Adrenal gland (tissue), 12 donors: ENCODE measurements around the gene CCL11. TPM values are rescaled to one million over a fixed set of nuclear protein-coding genes. Genes with fewer than 3 reads are reported as not detected.

Experiments used
- DNase-seq, 7 donors: peaks; one replicate each; pipeline ENCODE4 v3.0.0-alpha.2; 2019 to 2020
- H3K27ac ChIP-seq, 5 donors: fragments of 200-600 bp; sonication (generic) in 4 of 5; 1 replicate in 3 of 5; 2 replicates in 2 of 5; pipeline versions ENCODE4 v1.5.1 to v1.8.0; 2016 to 2020; ENCODE audit warnings: mild to moderate bottlenecking in 1 of 5
- H3K27me3 ChIP-seq: fragments of 200-600 bp; 2 replicates; pipeline ENCODE4 v1.8.0; 2021
- H3K36me3 ChIP-seq, 2 donors: fragments of 200-600 bp; replicated peaks in 1 of 2; 1 replicate in 1 of 2; 2 replicates in 1 of 2; pipeline versions ENCODE4 v1.5.1 to v1.8.0; 2018 to 2022
- H3K4me1 ChIP-seq, 2 donors: fragments of 200-600 bp; replicated peaks in 1 of 2; 1 replicate in 1 of 2; 2 replicates in 1 of 2; pipeline versions ENCODE4 v1.5.1 to v1.8.0; 2018 to 2021
- H3K4me3 ChIP-seq, 4 donors: fragments of 200-600 bp; sonication (generic) in 3 of 4; one replicate each; pipeline ENCODE4 v1.5.1; 2016 to 2018
- H3K9me3 ChIP-seq, 3 donors: fragments of 200-600 bp; sonication (generic) in 1 of 3; replicated peaks in 1 of 3; 1 replicate in 2 of 3; 2 replicates in 1 of 3; pipeline versions ENCODE4 v1.5.1 to v1.8.0; 2016 to 2021
- CTCF ChIP-seq, 6 experiments: fragments of 450-650 bp in 4 of 6; fragments of 200-600 bp in 2 of 6; sonication (generic) in 1 of 6; IDR thresholded peaks; 1 replicate in 5 of 6; 2 replicates in 1 of 6; pipeline versions ENCODE4 v1.5.1 to v1.8.0; 2016 to 2021; ENCODE audit warnings: antibody characterized with exemption in 6 of 6, mild to moderate bottlenecking in 2 of 6, moderate library complexity in 1 of 6
- POLR2A ChIP-seq, 2 donors: fragments of 450-650 bp; IDR thresholded peaks; one replicate each; pipeline ENCODE4 v1.6.1; 2017; ENCODE audit warnings: antibody characterized with exemption in 2 of 2, mild to moderate bottlenecking in 2 of 2, moderate library complexity in 1 of 2
- WGBS, 4 donors: extraction: QIAGEN DNeasy Blood & Tissue Kit in 2 of 4; methylation state at CpG; one replicate each; pipeline versions ENCODE4 v1.1.5 to v1.1.7; 2013 to 2017; 5-methylcytosine and 5-hydroxymethylcytosine counted together
- intact Hi-C, 2 donors: fragments of 100-400 bp; cut with DNase I; formaldehyde crosslinking; loops; one replicate each; pipeline versions ENCODE4 v1.14.1 to v1.15.0; 2022 to 2023
- polyA plus RNA-seq, 3 donors: library from polyadenylated mRNA; stranded (reverse); fragments of 200-250 nt in 2 of 3; fragments of 350-450 nt in 1 of 3; fragmentation: Illumina TruSeq in 1 of 3; extraction: RNeasy Lipid Tissue Mini Kit (QIAGEN cat#74804) in 1 of 3; gene quantifications; one replicate each; pipeline ENCODE4 v1.2.3, GENCODE V29; 2013 to 2014
- total RNA-seq, 9 donors: library from RNA; depleted of rRNA in 4 of 9; stranded (reverse); fragments of >200 nt in 4 of 9; fragments of 120-200 nt in 1 of 9; fragmentation: NEBNext Ultra II Directional in 1 of 9; extraction: Animal tissue kit (Norgen Biotek cat#: 25700) in 1 of 9; gene quantifications; one replicate each; pipeline versions ENCODE4 v1.1.0 to v1.2.4, GENCODE V29; 2013 to 2023
- donor health status: healthy with polysubstance abuse.
- donor health status: Bipolar disorder and iron deficiency.
- donor health status: DM: yes; HTN: yes; CAD: no.
- donor health status: DM: no; HTN: no; CAD: no.
- donor health status: DM: no; HTN: no; CAD: no.
- donor health status: DM: yes; HTN: yes; CAD: no.

The CCL11 gene
- total and polyA plus RNA-seq, 12 donors, result 0.24 to 0.88 (median 0.53) TPM; not detected in 7

GRCh38 chr17:34246881-34247280 is 38.7 kb upstream of the CCL11 start:
- intact Hi-C loops, result no loop called here
- no peaks in the 10 kb centered on the region for H3K27me3 ChIP-seq
- no peaks in the 10 kb centered on the region for H3K9me3 ChIP-seq
- TF ChIP-seq CTCF (IDR thresholded peaks at IDR 0.05) (no peak), POLR2A (IDR thresholded peaks at IDR 0.05) (no peak)
- 46 to 55% (median 51%) methylated on average over 3 of the region's 3 CpGs for WGBS, 4 donors
- no peak for DNase-seq
- H3K36me3 ChIP-seq, result no peaks in the 10 kb centered on the region
- peak overlapping the region in 1 of 5 donors; percentile 42 for H3K27ac ChIP-seq
- H3K4me1 ChIP-seq, result peaks cover 34 to 55% of the 10 kb centered on the region in 2 donors
- H3K4me3 ChIP-seq, result no peak overlapping the region

- no peaks in the 10 kb centered on the region for H3K9me3 ChIP-seq
- no peaks in the 10 kb centered on the region for H3K27me3 ChIP-seq
- intact Hi-C loops, result loop anchor here in 1 of 2 donors (2.0 kb wide), 1 partner anchor 48 kb away; no protein-coding TSS in a partner anchor
- TF ChIP-seq POLR2A (IDR thresholded peaks at IDR 0.05), result no peak
- no peak for TF ChIP-seq CTCF (IDR thresholded peaks at IDR 0.05)
- DNase-seq, result no peak
- no peaks in the 10 kb centered on the region for H3K36me3 ChIP-seq
- no peak overlapping the region for H3K4me3 ChIP-seq
- 68 to 78% (median 72%) methylated on average over 6 of the region's 6 CpGs for WGBS, 4 donors
- H3K4me1 ChIP-seq, result peaks cover 50 to 61% of the 10 kb centered on the region in 2 donors
- peak overlapping the region in 4 of 5 donors; percentile 49 to 84 (median 65) for H3K27ac ChIP-seq
Observed at GRCh38 chr17:34248511-34249024, 37.0 kb upstream of the CCL11 start.

GRCh38 chr17:34249061-34249460 is 36.5 kb upstream of the CCL11 start:
- Histone ChIP-seq H3K27me3 (no peaks in the 10 kb centered on the region), H3K4me3 (no peak overlapping the region), H3K27ac (peak overlapping the region in 4 of 5 donors; percentile 49 to 84 (median 65)), H3K4me1 (peaks cover 55 to 65% of the 10 kb centered on the region in 2 donors), H3K36me3 (no peaks in the 10 kb centered on the region), H3K9me3 (no peaks in the 10 kb centered on the region)
- no peak for TF ChIP-seq POLR2A (IDR thresholded peaks at IDR 0.05)
- TF ChIP-seq CTCF (IDR thresholded peaks at IDR 0.05), result no peak
- intact Hi-C loops, result loop anchor here in 1 of 2 donors (2.0 kb wide), 1 partner anchor 48 kb away; no protein-coding TSS in a partner anchor
- 53 to 78% (median 58%) methylated on average over 1 of the region's 1 CpG for WGBS, 4 donors
- no peak for DNase-seq

- H3K4me1 ChIP-seq, result peaks cover 58 to 69% of the 10 kb centered on the region in 2 donors
- no peaks in the 10 kb centered on the region for H3K36me3 ChIP-seq
- intact Hi-C loops, result loop anchor here in 1 of 2 donors (2.0 kb wide), 1 partner anchor 49 kb away; no protein-coding TSS in a partner anchor
- H3K4me3 ChIP-seq, result no peak overlapping the region
- WGBS, 4 donors, result 9 to 25% (median 18%) methylated on average over 1 of the region's 1 CpG
- peak in 5 of 7 donors; percentile 25 to 68 (median 49) for DNase-seq
- no peaks in the 10 kb centered on the region for H3K9me3 ChIP-seq
- no peaks in the 10 kb centered on the region for H3K27me3 ChIP-seq
- H3K27ac ChIP-seq, result peak overlapping the region in 4 of 5 donors; percentile 49 to 84 (median 65)
- TF ChIP-seq CTCF (IDR thresholded peaks at IDR 0.05) (no peak), POLR2A (IDR thresholded peaks at IDR 0.05) (no peak)
Observed at GRCh38 chr17:34249478-34249877, 36.1 kb upstream of the CCL11 start.
